Fibroblast of lung (primary cell): ENCODE measurements around the gene SGIP1.

ENCODE experiments used
- CTCF ChIP-seq, 2 donors: IDR thresholded peaks in 1 of 2; conservative IDR thresholded peaks in 1 of 2; 1 replicate in 1 of 2; 2 replicates in 1 of 2; pipeline ENCODE4 v1.5.1; 2011 to 2012; ENCODE audit warnings: low read length in 2 of 2, control low read depth in 1 of 2, inconsistent platforms in 1 of 2, low read depth in 1 of 2, mild to moderate bottlenecking in 1 of 2
- EZH2 ChIP-seq: IDR thresholded peaks from 2 replicates; pipeline ENCODE4 v1.5.1; 2012; ENCODE audit warnings: low read length, control low read depth, mild to moderate bottlenecking; ENCODE audit errors: missing control alignments

GRCh38 chr1:66768965-66769364, 235.0 kb downstream of the SGIP1 start:
- TF ChIP-seq CTCF (conservative IDR thresholded peaks at IDR 0.05 in 1 of 2, IDR thresholded peaks at IDR 0.05 in 1 of 2; ENCODE audit: low read depth in 1 of 2, low read length in 2 of 2) (no peak), EZH2 (no peak)
